IPS DF 19.7 (cell line): ENCODE results near the gene DYNC2LI1.

Source experiments
- DNase-seq: peaks from one replicate; pipeline ENCODE4 v3.0.0-alpha.2; 2013; ENCODE audit warnings: low read depth, low spot score

Gene DYNC2LI1

GRCh38 chr2:43763091-43763490 lies 10.7 kb upstream of the DYNC2LI1 start:
- no peak for DNase-seq

- DNase-seq: no peak
These were observed 9.6 kb upstream of the DYNC2LI1 start for GRCh38 chr2:43764086-43764705.

GRCh38 chr2:43766006-43766405 lies 7.8 kb upstream of the DYNC2LI1 start:
- DNase-seq: no peak

- DNase-seq: no peak
These were observed 778 bp downstream of the DYNC2LI1 start for GRCh38 chr2:43774617-43775016.

- no peak for DNase-seq
These were observed 2.5 kb downstream of the DYNC2LI1 start for GRCh38 chr2:43776324-43776723.

GRCh38 chr2:43777306-43777926 lies 3.6 kb downstream of the DYNC2LI1 start:
- no peak for DNase-seq

GRCh38 chr2:43778233-43778632 lies 4.4 kb downstream of the DYNC2LI1 start:
- DNase-seq: no peak

- no peak for DNase-seq
These were observed 14.1 kb downstream of the DYNC2LI1 start for GRCh38 chr2:43787895-43788294.

GRCh38 chr2:43788646-43789045 lies 14.8 kb downstream of the DYNC2LI1 start:
- no peak for DNase-seq

GRCh38 chr2:43790147-43790546 lies 16.3 kb downstream of the DYNC2LI1 start:
- DNase-seq: no peak

- DNase-seq: no peak
These were observed 17.4 kb downstream of the DYNC2LI1 start for GRCh38 chr2:43791035-43791765.

GRCh38 chr2:43792653-43793052 lies 18.8 kb downstream of the DYNC2LI1 start:
- DNase-seq: no peak

- DNase-seq: no peak
These were observed 21.1 kb downstream of the DYNC2LI1 start for GRCh38 chr2:43794956-43795355.

- DNase-seq: no peak
These were observed 22.4 kb downstream of the DYNC2LI1 start for GRCh38 chr2:43796206-43796605.

GRCh38 chr2:43798300-43798699 lies 24.5 kb downstream of the DYNC2LI1 start:
- DNase-seq: no peak

GRCh38 chr2:43800894-43801293 lies 27.1 kb downstream of the DYNC2LI1 start:
- DNase-seq: no peak

GRCh38 chr2:43802135-43802534 lies 28.3 kb downstream of the DYNC2LI1 start:
- no peak for DNase-seq

GRCh38 chr2:43803113-43803512 lies 29.3 kb downstream of the DYNC2LI1 start:
- no peak for DNase-seq

GRCh38 chr2:43806719-43807031 lies 32.8 kb downstream of the DYNC2LI1 start:
- no peak for DNase-seq

GRCh38 chr2:43810452-43810851 lies 36.6 kb downstream of the DYNC2LI1 start:
- no peak for DNase-seq

GRCh38 chr2:43810888-43811287 lies 37.0 kb downstream of the DYNC2LI1 start:
- DNase-seq: no peak

GRCh38 chr2:43812006-43812405 lies 38.2 kb downstream of the DYNC2LI1 start:
- DNase-seq: no peak

GRCh38 chr2:43812947-43813346 lies 39.1 kb downstream of the DYNC2LI1 start:
- no peak for DNase-seq
